COLO829 (cell line): ENCODE measurements around the gene GDF2.

Source experiments
- DNase-seq: peaks from one replicate; pipeline ENCODE4 v3.0.0; 2012; ENCODE audit warnings: low spot score

GDF2 gene

DNA sequence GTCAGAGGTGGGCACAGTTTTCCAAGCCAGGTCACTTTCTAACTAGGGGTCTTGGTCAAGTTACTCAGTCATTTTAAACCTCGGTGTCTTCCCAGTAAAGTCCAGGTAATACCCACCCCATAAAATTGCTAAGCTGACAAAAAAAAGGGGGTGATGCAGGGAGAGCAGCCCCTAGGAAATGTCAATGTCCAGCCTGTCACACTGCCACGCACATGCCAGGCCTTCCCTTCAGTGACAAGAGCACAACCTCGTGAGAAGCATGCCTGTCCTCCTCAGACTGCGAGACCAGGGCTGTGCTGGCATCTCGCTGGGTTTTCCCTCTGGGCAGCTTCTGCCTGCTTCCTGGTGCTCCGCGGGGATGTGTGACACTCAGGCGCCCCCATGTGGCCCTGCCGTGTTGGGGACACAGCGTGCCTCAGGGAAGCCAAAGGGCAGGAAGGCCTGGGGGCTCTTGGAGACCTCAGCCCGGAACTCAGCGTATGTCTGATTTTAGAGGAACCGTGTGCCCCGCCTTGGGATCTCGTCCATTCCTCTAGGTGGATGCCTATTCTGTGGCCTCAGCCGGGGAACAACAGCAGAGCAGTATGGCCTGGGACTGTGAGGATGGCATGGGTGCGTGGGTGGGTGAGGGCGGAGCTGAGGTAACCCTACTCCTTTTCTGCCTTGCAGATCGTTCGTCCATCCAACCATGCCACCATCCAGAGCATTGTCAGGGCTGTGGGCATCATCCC, 10.2 kb upstream of the GDF2 start:
- peak; percentile 16 for DNase-seq

GRCh38 chr10:47312663-47312995, 9.6 kb upstream of the GDF2 start:
- no peak for DNase-seq

GRCh38 chr10:47314416-47314970, 7.8 kb upstream of the GDF2 start:
- DNase-seq = no peak

- no peak for DNase-seq
Observed at GRCh38 chr10:47315421-47315820, 6.8 kb upstream of the GDF2 start.

- DNase-seq = no peak
Observed at GRCh38 chr10:47316131-47316530, 6.1 kb upstream of the GDF2 start.

DNA sequence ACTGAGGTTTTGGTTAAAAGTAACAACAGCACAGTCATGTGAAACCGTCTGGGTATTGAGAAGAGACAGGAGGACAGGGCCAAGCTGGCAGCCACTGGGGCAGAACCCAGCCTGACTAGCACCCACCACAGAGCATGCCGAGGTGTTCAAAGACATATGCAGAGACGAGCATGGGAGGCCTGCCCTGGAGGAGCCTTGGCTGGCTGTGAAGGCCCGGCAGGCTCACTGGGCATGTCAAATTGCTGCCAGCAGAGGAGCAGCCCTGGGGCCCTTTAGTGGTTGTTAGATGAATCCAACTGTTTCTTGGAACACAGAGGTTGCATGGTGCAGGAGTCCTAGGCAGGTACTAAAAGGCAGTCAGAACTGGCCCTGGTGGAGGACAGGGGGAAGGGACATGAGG, 5.0 kb upstream of the GDF2 start:
- DNase-seq = no peak

GRCh38 chr10:47318706-47319105, 3.5 kb upstream of the GDF2 start:
- DNase-seq = no peak

DNA sequence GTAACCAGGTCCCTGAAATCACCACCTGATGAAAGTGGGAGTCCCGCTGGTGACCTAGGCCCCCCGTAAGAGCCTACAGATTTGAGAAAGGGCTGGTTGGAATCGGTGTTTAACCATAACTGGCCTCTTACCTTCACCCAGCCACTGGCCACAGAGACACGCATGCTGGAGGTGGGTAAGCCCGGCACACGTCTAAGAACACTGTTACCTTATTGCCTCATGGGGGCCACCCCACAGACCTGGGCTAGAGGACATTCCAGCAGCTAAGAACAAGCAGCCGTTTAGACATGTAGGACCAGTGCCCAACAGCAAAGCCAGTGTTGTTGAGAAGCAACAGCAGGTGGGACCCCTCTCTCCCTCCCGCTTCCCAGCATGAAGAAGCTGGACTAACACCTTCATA, 2.5 kb upstream of the GDF2 start:
- no peak for DNase-seq

DNA sequence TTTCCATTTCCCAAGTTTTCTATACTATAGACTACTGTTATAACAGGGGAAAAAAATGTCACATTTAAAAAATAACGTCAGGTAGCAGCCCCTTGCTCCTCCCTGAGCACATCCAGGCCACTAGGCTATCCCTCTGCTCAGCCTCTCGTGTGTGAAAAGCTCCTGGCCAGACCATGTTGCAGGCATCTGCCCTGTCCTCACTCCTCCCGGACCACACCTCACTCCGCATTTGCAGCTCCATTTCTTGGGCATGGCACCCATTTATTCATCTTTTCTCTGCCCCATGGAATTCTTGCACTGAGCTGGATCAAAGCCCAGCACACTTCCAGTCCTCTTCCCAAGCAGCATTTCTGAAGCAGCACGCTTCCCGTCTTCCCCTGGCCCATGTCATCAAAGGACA, 1.4 kb upstream of the GDF2 start:
- DNase-seq = no peak

- DNase-seq = no peak
Observed at GRCh38 chr10:47321521-47322195, 596 bp upstream of the GDF2 start.

DNA sequence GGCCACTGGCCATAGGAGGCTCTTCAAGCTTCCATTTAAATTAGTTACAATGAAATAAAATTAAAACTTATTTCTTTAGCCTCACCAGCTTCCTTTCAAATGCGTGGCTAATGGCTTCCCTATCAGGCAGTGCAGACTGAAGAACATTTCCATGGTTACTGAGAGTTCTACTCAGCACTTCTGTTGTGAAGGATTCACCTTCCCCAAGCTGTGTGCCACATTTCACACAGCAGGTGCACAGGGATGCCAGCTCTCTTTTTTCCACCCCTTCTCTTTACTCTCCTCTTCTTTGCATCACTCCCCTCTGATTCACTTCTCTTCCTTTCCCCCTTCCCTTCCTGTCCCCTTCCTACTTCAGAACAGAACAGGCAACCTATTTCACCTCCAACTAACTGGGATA, 833 bp downstream of the GDF2 start:
- DNase-seq = no peak

DNA sequence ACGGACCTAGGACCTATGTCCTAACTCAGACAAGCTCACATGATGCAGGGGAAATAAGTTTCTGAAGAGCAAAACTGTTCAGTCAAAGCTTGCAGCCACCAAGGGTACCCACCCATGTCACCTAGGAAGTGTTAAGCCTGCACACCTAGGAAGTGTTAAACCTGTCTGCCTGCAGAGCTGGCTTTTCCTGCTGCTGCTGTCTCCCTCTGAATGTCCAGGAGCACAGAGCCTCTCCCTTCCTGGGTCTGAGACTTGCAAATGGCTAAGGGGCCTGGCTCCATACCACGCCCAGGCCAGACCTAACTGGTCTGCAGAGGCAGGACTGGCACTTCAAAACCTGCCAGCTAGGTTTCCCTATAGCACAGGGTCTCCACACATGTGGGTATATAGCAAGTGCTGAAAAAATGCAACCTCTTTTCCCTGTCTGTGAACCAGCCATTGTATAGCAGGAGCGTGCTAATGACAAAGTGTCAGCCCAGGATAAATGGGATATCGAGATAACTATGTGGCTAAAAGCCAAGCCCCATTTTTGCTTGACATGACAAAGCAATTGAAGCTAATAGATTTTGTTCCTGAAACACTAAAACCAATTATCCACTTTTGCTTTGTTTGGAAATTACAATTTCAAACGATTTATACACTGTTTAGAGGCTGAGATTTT, 1.5 kb downstream of the GDF2 start:
- no peak for DNase-seq

DNA sequence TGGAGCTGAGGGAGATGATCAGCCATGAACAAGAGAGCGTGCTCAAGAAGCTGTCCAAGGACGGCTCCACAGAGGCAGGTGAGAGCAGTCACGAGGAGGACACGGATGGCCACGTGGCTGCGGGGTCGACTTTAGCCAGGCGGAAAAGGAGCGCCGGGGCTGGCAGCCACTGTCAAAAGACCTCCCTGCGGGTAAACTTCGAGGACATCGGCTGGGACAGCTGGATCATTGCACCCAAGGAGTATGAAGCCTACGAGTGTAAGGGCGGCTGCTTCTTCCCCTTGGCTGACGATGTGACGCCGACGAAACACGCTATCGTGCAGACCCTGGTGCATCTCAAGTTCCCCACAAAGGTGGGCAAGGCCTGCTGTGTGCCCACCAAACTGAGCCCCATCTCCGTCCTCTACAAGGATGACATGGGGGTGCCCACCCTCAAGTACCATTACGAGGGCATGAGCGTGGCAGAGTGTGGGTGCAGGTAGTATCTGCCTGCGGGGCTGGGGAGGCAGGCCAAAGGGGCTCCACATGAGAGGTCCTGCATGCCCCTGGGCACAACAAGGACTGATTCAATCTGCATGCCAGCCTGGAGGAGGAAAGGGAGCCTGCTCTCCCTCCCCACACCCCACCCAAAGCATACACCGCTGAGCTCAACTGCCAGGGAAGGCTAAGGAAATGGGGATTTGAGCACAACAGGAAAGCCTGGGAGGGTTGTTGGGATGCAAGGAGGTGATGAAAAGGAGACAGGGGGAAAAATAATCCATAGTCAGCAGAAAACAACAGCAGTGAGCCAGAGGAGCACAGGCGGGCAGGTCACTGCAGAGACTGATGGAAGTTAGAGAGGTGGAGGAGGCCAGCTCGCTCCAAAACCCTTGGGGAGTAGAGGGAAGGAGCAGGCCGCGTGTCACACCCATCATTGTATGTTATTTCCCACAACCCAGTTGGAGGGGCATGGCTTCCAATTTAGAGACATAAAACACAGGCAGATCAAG, 3.3 kb downstream of the GDF2 start:
- DNase-seq = no peak

GRCh38 chr10:47326306-47326926, 4.2 kb downstream of the GDF2 start:
- DNase-seq = no peak

DNA sequence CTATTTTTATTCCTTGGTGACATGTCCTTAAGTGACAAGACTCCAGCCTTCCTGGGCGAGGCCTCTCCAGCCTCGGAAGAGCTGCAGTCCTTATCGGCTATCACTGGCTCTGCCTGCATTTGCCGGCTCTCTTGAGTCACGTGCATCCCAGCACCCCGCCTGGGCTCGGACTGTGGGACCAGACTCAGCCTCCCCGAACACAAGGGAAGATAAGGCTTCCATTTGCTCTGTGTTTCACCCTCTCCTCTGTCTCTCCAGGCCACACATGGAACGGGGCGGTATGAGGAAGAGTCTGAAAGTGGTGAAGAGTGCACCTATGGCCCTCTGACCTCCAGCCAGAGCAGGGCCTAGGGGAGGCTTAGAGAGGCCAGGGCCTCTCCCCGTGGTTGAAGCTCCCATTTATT, 4.7 kb downstream of the GDF2 start:
- no peak for DNase-seq

GRCh38 chr10:47329855-47330254, 7.6 kb downstream of the GDF2 start:
- DNase-seq = no peak

DNA sequence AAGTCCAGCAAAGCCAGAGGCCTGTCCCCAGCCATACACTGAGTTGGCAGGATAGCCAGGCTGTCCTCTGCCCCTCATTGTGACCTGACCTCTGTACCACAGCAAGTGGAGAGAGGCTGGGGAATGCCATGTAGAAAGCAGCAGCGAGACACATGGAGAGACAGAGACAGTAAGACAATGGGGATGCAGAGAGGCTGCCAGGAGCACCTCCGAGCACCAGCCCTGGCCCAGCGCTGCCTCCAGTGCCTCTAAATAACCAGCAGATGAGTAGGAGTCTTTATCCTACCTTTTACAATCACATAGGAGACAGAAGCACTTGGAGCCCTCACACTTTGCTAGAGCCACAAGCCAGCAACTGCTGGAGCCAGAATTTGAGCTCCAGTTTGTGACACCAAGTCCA, 8.1 kb downstream of the GDF2 start:
- DNase-seq = no peak

GRCh38 chr10:47330804-47331203, 8.6 kb downstream of the GDF2 start:
- no peak for DNase-seq

- DNase-seq = no peak
Observed at GRCh38 chr10:47331491-47331890, 9.2 kb downstream of the GDF2 start.

DNA sequence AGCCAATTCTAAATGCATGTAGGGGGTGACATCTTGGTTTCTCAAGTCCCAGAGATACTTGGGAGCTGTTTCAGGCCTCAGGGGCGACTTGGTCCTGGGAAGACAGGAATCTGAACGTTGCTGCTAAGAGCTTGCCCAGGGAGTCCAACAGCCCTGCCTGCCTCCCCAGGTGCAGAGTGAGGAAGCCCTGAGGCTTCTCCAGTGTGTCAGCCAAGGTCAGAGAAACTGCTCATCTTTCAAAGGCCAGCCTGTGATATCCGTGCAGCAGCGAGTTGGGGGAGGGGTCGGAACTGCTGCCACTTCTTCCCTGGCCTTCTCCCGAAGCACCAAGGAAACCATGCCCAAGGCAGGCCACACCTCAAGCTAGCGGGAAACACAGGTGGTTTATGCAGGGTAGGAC, 9.7 kb downstream of the GDF2 start:
- no peak for DNase-seq

DNA sequence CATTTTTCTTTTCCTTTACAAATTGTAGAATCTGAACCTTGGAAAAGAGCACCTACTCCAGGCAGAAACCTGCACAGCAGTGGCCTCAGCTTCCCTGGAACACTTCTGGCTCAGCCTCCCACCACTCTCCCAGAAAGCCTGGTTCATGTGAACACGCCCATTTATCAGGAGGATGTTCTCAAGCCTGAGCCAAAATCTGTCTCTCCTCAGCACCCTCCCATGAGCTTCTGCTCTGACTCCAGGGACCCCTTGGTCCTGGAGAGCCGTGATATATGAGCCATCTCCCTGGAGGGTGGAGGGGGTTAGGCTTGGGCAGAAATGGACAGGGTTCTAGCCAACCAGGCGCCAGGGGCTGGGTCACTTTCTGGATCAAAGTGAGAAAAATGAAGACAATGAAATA, 10.1 kb downstream of the GDF2 start:
- no peak for DNase-seq

- no peak for DNase-seq
Observed at GRCh38 chr10:47332946-47333345, 10.7 kb downstream of the GDF2 start.
